ENCODE measurements around the gene TPP2. TPM values are rescaled to one million over a fixed set of nuclear protein-coding genes. Genes with fewer than 3 reads are reported as not detected.

Gene TPP2
- total RNA-seq, 1 donor from 2014 or later, result 60.0 TPM

DNA sequence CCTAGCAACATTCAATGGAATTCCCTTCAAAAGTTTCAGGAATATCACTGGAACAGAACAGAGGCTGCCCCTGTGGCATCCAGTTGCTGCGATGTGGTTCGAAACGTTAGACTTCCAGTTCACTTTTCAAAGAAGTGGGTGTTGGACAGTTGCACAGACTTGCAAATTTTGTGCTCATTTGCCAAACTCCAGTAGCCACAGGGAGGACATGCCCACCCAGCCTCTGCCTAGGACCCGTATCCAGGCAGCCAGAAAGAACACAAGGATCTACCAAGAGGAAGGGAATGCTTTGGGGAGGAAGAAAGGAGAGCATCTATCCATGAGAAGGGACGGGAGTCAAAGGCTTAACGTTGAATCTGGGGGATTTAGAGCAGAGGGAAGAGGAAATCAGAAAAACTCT is 98.2 kb downstream of the TPP2 start, which contains the start of gene METTL21C:
Gene METTL21C, minus strand, starts transcription at position 108 of the 400 bp plus-strand sequence. CDS start 546 bp downstream, outside the sequence.
- DNase-seq, result no peak

GRCh38 chr13:102696465-102696864 is 99.7 kb downstream of the TPP2 start:
- DNase-seq, result no peak

- DNase-seq, result no peak
Observed at GRCh38 chr13:102697264-102697663, 100.5 kb downstream of the TPP2 start.

GRCh38 chr13:102697929-102698648 is 101.3 kb downstream of the TPP2 start:
- DNase-seq, result no peak

GRCh38 chr13:102698649-102698980 is 101.8 kb downstream of the TPP2 start:
- no peak for DNase-seq

DNA sequence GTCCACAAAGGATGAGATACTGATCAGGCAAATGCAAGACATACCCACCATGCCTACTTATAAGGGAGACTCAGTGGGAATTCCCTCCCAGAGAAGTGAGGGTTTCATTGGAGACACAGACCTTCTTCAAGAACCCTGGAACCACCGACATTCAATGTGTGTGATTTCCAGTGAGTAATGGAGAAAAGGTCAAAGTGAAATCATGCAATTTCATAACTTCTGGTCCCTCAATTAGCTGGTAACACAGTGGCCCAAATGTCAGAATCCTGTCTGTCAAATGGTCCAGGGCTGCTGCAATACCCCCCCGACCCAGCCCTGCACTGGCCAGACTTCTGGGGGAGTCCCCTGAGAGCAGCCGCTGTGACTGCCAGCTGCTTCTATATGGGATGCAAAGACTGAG is 102.7 kb downstream of the TPP2 start:
- DNase-seq, result no peak

DNA sequence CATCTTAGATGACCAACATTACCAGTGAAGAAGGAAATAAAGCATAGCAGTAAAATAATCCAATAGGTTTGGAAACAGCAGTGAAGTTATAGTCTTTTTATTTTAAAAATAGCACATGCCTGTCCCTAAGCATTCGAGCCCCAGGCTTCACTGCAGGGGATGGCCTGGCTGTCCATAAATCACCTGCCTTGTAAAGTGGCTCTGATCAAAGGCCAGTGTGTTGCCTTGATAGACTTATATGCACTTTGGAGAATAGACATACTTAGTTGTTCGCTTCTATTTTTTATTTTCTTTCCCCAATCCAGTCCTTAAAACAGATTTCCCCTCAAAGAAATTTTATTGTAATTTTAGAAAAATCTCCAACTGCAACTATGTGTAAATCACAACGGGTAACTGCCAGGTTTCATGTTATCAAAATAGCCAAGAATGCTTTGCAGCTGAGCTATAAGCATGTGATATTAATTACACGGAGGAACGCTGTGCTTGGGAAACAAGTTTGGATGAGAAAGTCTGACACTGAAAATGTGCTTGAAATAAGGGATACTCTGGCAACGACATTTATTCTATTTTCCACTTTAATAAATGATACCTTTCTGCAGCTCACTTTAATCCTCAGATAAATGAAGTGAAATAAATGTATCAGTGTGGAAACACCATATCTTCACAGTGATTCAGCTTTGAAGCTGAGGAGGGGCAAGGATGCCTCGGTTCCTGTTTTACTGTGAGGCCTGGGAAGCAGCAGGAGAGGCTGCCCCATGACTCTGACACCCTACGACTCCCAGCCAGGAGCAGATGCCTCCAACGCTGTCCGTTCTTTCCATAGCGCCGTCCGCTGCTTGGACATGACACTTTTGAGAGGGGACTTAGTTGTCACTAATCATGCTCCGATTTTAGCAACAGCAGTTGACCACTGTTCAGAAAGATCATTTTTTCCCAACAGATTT is 103.6 kb downstream of the TPP2 start:
- DNase-seq, result peak; percentile 41

DNA sequence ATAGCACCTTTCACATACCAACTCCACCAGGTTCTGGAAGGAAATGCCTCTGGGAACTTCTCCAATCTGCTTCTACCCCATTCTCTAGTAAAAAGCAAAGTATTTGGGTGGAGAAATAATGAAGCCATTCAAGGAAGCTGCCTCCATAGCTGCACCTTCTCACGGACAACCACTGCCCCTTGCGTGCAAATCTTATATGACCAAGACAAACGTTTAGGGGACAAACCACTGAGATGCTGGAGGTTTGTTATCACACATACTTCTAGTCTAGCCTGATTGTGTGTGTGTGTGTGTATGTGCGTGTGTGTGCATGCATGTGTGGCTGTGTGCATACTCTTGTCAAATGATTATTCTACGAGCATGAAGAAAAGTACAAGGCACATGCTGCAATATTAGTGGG is 104.5 kb downstream of the TPP2 start:
- DNase-seq, result no peak

DNA sequence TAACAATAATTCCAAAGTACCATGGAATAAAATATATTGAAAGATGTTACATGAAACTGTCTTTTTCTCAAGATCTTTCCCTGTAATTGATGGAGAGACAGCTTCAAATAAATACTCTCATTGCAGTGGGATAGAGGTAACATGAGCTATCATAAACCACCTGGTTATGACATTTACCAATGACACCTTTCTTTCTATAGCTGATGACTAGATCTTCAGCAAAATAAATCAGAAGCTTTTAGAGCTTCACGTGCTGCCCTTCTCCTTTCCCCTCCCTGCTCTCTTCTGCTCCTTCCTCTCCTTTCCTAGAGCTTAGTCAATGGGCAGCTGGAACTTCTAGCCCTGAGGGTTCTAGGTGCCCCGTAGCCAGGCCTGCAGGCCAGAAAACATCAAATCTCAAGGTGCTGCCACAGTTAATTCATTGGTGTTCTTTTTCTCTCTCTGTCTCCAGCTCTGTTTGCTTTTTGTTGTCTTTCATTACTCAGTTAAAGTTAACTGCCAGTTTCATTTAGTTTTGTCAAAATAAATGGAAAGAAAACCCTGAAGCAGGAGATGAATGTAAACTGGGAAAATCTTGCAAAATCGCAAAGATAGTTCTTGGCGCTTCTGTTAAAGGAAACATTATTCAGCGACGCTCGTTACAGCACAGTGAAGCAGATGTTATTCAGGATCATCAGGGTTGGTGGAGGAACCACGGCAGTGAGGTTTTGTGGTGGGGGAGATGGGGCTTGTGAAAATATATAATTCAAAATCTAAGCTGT is 106.4 kb downstream of the TPP2 start:
- DNase-seq, result no peak

- no peak for DNase-seq
Observed at GRCh38 chr13:102703726-102704035, 106.9 kb downstream of the TPP2 start.

GRCh38 chr13:102704238-102705058 is 107.7 kb downstream of the TPP2 start:
- no peak for DNase-seq

DNA sequence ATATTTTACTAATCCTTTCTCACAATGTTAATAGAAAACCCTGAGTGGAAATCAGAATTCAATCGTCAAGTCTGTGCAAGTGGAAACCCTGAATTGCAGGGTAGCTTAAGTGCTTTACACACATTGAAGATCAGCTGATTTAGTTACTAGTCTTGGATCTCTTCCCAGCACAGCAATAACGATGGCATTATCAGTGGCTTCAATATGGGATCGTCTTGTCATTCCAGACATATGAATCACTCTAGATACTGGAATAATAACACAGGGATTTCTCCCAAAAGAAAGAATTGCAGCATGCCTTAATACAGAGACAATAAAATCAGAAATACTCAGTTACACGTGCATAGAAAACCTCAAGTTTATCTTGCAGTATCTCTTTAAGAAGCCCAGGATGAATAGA is 110.7 kb downstream of the TPP2 start:
- peak; percentile 68 for DNase-seq

- DNase-seq, result no peak
Observed at GRCh38 chr13:102708211-102708610, 111.4 kb downstream of the TPP2 start.

DNA sequence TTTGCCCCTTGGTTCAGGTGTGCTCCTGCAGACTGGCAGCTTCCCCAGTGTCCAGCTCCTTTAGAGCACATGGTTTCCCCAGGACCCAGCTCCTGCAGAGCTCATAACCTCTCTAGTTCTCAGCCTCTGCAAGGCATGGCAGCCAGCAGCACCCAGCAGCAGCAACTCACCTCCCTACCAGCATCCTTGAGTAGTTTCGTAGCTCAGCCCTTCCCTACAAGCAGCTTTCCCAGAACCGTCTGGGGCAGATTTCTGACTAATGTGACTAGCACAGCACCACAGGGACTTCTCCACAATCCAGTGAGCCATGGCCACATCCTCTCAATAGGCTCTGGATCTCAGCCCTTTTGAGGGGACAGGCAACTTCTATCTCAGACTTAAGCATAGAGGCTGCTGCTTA is 112.2 kb downstream of the TPP2 start:
- no peak for DNase-seq

DNA sequence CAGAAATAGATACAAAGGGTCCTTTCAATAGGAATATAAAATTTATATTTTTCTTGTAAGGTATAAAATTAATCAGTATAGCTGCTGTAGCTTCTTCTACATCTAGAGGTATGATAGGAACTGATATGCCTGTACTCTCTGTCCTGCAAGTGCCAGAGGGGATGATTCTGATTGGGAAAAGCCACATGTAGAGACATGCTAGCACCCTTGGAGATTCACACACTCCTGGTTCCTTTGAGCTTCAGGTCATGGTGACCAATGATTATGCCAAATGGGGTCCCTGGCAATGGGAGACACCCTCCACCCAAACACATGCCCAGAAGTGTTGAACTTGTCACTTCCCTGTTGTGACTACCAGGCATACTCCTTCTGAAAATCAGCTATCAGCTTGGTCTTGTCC is 112.8 kb downstream of the TPP2 start:
- no peak for DNase-seq

- DNase-seq, result no peak
Observed at GRCh38 chr13:102710261-102710679, 113.5 kb downstream of the TPP2 start.

GRCh38 chr13:102715447-102715846 is 118.7 kb downstream of the TPP2 start:
- no peak for DNase-seq

GRCh38 chr13:102718746-102719145 is 122.0 kb downstream of the TPP2 start:
- DNase-seq, result no peak

DNA sequence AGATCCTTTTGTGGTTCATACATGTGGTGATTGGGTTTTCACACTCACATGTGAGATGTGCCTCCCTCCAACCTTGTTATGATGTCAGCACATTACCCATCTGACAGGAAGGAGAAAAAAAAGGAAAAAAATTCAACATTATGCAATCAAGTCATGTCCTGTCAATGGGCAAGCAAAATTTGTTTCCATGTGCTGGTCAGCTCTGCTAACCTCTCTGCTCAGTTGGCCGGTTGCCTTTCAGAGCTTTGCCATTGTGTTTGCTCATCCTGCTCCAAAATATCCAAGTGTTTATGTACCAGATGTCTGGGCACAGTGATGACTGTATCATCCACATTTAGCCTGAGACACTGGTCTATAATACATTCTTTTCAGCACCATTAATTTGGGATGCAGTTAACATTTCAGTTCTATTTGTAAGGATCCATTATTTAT is 125.0 kb downstream of the TPP2 start:
- no peak for DNase-seq

GRCh38 chr13:102724923-102725322 is 128.1 kb downstream of the TPP2 start:
- DNase-seq, result peak; percentile 60

GRCh38 chr13:102726430-102726829 is 129.6 kb downstream of the TPP2 start:
- no peak for DNase-seq

Measured in tongue (tissue), 2 donors.